C4-2B (cell line): ENCODE measurements around the gene FSTL5.

Experiments used
- ZFX ChIP-seq: fragments of 450-650 bp; IDR thresholded peaks from 2 replicates; pipeline ENCODE4 v1.6.1; 2017
- TF ChIP-seq, protein P1 (sequence below): fragments of 450-650 bp; conservative IDR thresholded peaks from 2 replicates; pipeline ENCODE4 v1.5.1; 2017; ENCODE audit warnings: mild to moderate bottlenecking

DNA sequence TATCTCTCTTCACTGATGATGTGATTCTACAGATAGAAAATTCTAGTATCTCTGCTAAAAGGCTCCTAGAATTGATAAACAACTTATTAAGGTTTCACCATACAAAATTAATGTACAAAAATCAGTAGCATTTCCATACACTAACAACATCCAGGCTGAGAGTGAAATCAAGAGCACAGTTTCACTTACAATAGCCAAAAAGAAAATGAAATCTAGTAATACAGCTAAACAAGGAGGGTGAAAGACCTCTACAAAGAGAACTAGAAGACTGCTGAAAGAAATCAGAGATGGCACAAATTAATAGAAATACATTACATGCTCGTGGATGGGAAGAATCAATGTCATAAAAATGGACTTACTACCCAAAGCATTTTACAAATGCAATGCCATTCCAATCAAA is 751.9 kb downstream of the FSTL5 start:
- TF ChIP-seq, protein P1, sequence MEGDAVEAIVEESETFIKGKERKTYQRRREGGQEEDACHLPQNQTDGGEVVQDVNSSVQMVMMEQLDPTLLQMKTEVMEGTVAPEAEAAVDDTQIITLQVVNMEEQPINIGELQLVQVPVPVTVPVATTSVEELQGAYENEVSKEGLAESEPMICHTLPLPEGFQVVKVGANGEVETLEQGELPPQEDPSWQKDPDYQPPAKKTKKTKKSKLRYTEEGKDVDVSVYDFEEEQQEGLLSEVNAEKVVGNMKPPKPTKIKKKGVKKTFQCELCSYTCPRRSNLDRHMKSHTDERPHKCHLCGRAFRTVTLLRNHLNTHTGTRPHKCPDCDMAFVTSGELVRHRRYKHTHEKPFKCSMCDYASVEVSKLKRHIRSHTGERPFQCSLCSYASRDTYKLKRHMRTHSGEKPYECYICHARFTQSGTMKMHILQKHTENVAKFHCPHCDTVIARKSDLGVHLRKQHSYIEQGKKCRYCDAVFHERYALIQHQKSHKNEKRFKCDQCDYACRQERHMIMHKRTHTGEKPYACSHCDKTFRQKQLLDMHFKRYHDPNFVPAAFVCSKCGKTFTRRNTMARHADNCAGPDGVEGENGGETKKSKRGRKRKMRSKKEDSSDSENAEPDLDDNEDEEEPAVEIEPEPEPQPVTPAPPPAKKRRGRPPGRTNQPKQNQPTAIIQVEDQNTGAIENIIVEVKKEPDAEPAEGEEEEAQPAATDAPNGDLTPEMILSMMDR = no peak
- TF ChIP-seq ZFX = no peak
